Measurements from ENCODE around the gene TMEM201.

The TMEM201 gene

GRCh38 chr1:9580942-9581341 is 7.8 kb upstream of the TMEM201 start:
- DNase-seq: no peak

- DNase-seq: no peak
Measured at GRCh38 chr1:9586147-9586766, 2.5 kb upstream of the TMEM201 start.

GRCh38 chr1:9589144-9589718 is 520 bp downstream of the TMEM201 start:
- DNase-seq: peak; percentile 27 to 32

GRCh38 chr1:9589719-9590157 is 1.0 kb downstream of the TMEM201 start:
- DNase-seq: no peak

GRCh38 chr1:9590201-9590600 is 1.5 kb downstream of the TMEM201 start:
- DNase-seq: no peak

GRCh38 chr1:9590945-9591668 is 2.4 kb downstream of the TMEM201 start:
- no peak for DNase-seq

GRCh38 chr1:9591669-9592509 is 3.2 kb downstream of the TMEM201 start:
- no peak for DNase-seq

- no peak for DNase-seq
Measured at GRCh38 chr1:9592510-9593075, 3.9 kb downstream of the TMEM201 start.

GRCh38 chr1:9593147-9593491 is 4.4 kb downstream of the TMEM201 start:
- no peak for DNase-seq

- peak; percentile 22 to 39 for DNase-seq
Measured at GRCh38 chr1:9593492-9594465, 5.1 kb downstream of the TMEM201 start.

GRCh38 chr1:9594471-9595155 is 5.9 kb downstream of the TMEM201 start:
- DNase-seq: no peak

- DNase-seq: no peak
Measured at GRCh38 chr1:9595156-9595967, 6.7 kb downstream of the TMEM201 start.

- DNase-seq: no peak
Measured at GRCh38 chr1:9595968-9596340, 7.2 kb downstream of the TMEM201 start.

GRCh38 chr1:9596415-9597123 is 7.9 kb downstream of the TMEM201 start:
- no peak for DNase-seq

- no peak for DNase-seq
Measured at GRCh38 chr1:9597361-9598315, 8.9 kb downstream of the TMEM201 start.

GRCh38 chr1:9598316-9598700 is 9.6 kb downstream of the TMEM201 start:
- DNase-seq: no peak

- DNase-seq: no peak
Measured at GRCh38 chr1:9599741-9600140, 11.0 kb downstream of the TMEM201 start.

All from stimulated activated CD4-positive, alpha-beta T cell treated with anti-CD3 and anti-CD28 coated beads, Interleukin-2, amount 100 ng/mL, for 48 hours (primary cell).